HG03064 (cell line): ENCODE measurements around the gene PPP6R2.
"Not testable (repeated sequence)": the region's sequence is repeated elsewhere in the genome, so short reads cannot be mapped to it uniquely, and the experiment has no call there.

Experiments
- ATAC-seq: cut with Tn5 transposase; IDR thresholded peaks from one replicate; pipeline ENCODE4 v1.9.1; 2021; ENCODE audit warnings: low read depth; ENCODE audit not compliant: unreplicated experiment

Gene PPP6R2

GRCh38 chr22:50397371-50398060 is 54.4 kb downstream of the PPP6R2 start:
- not testable (repeated sequence) for ATAC-seq

GRCh38 chr22:50398831-50399648 is 55.9 kb downstream of the PPP6R2 start:
- no peak for ATAC-seq

- ATAC-seq, result no peak
These were observed 56.7 kb downstream of the PPP6R2 start for GRCh38 chr22:50399751-50400331.

GRCh38 chr22:50400406-50400805 is 57.3 kb downstream of the PPP6R2 start:
- ATAC-seq, result no peak

GRCh38 chr22:50400931-50401330 is 57.8 kb downstream of the PPP6R2 start:
- ATAC-seq, result no peak

- no peak for ATAC-seq
These were observed 58.8 kb downstream of the PPP6R2 start for GRCh38 chr22:50401907-50402306.

- no peak for ATAC-seq
These were observed 60.6 kb downstream of the PPP6R2 start for GRCh38 chr22:50403701-50404101.

GRCh38 chr22:50406416-50407170 is 63.5 kb downstream of the PPP6R2 start:
- ATAC-seq, result no peak

- ATAC-seq, result no peak
These were observed 65.2 kb downstream of the PPP6R2 start for GRCh38 chr22:50408311-50408710.

GRCh38 chr22:50408954-50409353 is 65.8 kb downstream of the PPP6R2 start:
- not testable (repeated sequence) for ATAC-seq

- ATAC-seq, result no peak
These were observed 71.5 kb downstream of the PPP6R2 start for GRCh38 chr22:50414476-50415248.

- ATAC-seq, result no peak
These were observed 72.3 kb downstream of the PPP6R2 start for GRCh38 chr22:50415426-50415825.

GRCh38 chr22:50416996-50417395 is 73.9 kb downstream of the PPP6R2 start:
- no peak for ATAC-seq

GRCh38 chr22:50417411-50418210 is 74.5 kb downstream of the PPP6R2 start:
- no peak for ATAC-seq

- ATAC-seq, result no peak
These were observed 75.5 kb downstream of the PPP6R2 start for GRCh38 chr22:50418624-50419023.

GRCh38 chr22:50419116-50419515 is 76.0 kb downstream of the PPP6R2 start:
- ATAC-seq, result no peak

- ATAC-seq, result no peak
These were observed 76.9 kb downstream of the PPP6R2 start for GRCh38 chr22:50420015-50420414.

- no peak for ATAC-seq
These were observed 77.5 kb downstream of the PPP6R2 start for GRCh38 chr22:50420581-50420980.

GRCh38 chr22:50422046-50422445 is 78.9 kb downstream of the PPP6R2 start:
- no peak for ATAC-seq
